ENCODE measurements around the gene IFT122. TPM values are rescaled to one million over a fixed set of nuclear protein-coding genes. Genes with fewer than 3 reads are reported as not detected.

The IFT122 gene
- polyA plus RNA-seq, 1 experiment = 27.8 TPM

DNA sequence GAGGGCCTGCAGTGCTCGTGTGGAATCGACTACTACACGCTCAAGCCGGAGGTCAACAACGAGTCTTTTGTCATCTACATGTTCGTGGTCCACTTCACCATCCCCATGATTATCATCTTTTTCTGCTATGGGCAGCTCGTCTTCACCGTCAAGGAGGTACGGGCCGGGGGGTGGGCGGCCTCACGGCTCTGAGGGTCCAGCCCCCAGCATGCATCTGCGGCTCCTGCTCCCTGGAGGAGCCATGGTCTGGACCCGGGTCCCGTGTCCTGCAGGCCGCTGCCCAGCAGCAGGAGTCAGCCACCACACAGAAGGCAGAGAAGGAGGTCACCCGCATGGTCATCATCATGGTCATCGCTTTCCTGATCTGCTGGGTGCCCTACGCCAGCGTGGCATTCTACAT is 92.2 kb downstream of the IFT122 start:
- ChIA-PET POLR2A (no interaction called here), CTCF (no interaction called here)
- peaks cover 3% of the 10 kb centered on the region; the same call in 1 of the 2 replicates for H3K27me3 ChIP-seq (ENCODE audit: control insufficient read depth, insufficient read depth, low read length)
- H3K36me3 ChIP-seq (ENCODE audit: control insufficient read depth, insufficient read depth, low read length) = no peaks in the 10 kb centered on the region
- TF ChIP-seq, protein P1, sequence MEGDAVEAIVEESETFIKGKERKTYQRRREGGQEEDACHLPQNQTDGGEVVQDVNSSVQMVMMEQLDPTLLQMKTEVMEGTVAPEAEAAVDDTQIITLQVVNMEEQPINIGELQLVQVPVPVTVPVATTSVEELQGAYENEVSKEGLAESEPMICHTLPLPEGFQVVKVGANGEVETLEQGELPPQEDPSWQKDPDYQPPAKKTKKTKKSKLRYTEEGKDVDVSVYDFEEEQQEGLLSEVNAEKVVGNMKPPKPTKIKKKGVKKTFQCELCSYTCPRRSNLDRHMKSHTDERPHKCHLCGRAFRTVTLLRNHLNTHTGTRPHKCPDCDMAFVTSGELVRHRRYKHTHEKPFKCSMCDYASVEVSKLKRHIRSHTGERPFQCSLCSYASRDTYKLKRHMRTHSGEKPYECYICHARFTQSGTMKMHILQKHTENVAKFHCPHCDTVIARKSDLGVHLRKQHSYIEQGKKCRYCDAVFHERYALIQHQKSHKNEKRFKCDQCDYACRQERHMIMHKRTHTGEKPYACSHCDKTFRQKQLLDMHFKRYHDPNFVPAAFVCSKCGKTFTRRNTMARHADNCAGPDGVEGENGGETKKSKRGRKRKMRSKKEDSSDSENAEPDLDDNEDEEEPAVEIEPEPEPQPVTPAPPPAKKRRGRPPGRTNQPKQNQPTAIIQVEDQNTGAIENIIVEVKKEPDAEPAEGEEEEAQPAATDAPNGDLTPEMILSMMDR (IDR thresholded peaks at IDR 0.05; ENCODE audit: insufficient read depth, low read depth, low read length) = no peak
- no peak for DNase-seq (ENCODE audit: low read depth)
- no peak overlapping the region for H3K4me3 ChIP-seq (ENCODE audit: low read depth, low read length)

DNA sequence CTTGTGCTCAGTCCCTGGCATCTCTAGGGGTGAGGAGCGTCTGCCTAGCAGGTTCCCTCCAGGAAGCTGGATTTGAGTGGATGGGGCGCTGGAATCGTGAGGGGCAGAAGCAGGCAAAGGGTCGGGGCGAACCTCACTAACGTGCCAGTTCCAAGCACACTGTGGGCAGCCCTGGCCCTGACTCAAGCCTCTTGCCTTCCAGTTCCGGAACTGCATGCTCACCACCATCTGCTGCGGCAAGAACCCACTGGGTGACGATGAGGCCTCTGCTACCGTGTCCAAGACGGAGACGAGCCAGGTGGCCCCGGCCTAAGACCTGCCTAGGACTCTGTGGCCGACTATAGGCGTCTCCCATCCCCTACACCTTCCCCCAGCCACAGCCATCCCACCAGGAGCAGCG is 93.4 kb downstream of the IFT122 start:
- Histone ChIP-seq H3K4me3 (ENCODE audit: low read depth, low read length) (no peak overlapping the region), H3K27me3 (ENCODE audit: control insufficient read depth, insufficient read depth, low read length) (peaks cover 3% of the 10 kb centered on the region), H3K36me3 (ENCODE audit: control insufficient read depth, insufficient read depth, low read length) (no peaks in the 10 kb centered on the region)
- ChIA-PET POLR2A (no interaction called here), CTCF (no interaction called here)
- TF ChIP-seq, protein P1 (IDR thresholded peaks at IDR 0.05; ENCODE audit: insufficient read depth, low read depth, low read length) = no peak
- DNase-seq (ENCODE audit: low read depth) = no peak

- Histone ChIP-seq H3K27me3 (ENCODE audit: control insufficient read depth, insufficient read depth, low read length) (peaks cover 3% of the 10 kb centered on the region), H3K4me3 (ENCODE audit: low read depth, low read length) (no peak overlapping the region), H3K36me3 (ENCODE audit: control insufficient read depth, insufficient read depth, low read length) (no peaks in the 10 kb centered on the region)
- ChIA-PET POLR2A (interaction anchor here (0.7 kb wide), 1 partner anchor 577 kb away, joined by 4 read pairs; no protein-coding TSS in a partner anchor), CTCF (interaction anchor here (1.5 to 2.0 kb wide), 2 partner anchors 11 to 15 kb away, joined by 4 to 5 read pairs; no protein-coding TSS in a partner anchor)
- TF ChIP-seq, protein P1 (IDR thresholded peaks at IDR 0.05; ENCODE audit: insufficient read depth, low read depth, low read length) = no peak
- no peak for DNase-seq (ENCODE audit: low read depth)
Observed at GRCh38 chr3:129534428-129535027, 94.5 kb downstream of the IFT122 start.

DNA sequence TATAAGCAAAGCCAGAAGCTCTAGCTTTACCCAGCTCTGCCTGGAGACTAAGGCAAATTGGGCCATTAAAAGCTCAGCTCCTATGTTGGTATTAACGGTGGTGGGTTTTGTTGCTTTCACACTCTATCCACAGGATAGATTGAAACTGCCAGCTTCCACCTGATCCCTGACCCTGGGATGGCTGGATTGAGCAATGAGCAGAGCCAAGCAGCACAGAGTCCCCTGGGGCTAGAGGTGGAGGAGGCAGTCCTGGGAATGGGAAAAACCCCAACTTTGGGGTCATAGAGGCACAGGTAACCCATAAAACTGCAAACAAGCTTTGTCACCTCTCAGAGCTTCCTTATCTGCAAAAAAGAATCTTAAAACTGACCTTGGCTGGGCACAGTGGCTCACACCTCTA is 95.1 kb downstream of the IFT122 start:
- peaks cover 3% of the 10 kb centered on the region for H3K27me3 ChIP-seq (ENCODE audit: control insufficient read depth, insufficient read depth, low read length)
- no peak for DNase-seq (ENCODE audit: low read depth)
- H3K4me3 ChIP-seq (ENCODE audit: low read depth, low read length) = no peak overlapping the region
- POLR2A ChIA-PET = interaction anchor here (0.7 kb wide), 1 partner anchor 577 kb away, joined by 4 read pairs; no protein-coding TSS in a partner anchor
- CTCF ChIA-PET = interaction anchor here (1.5 to 2.0 kb wide), 2 partner anchors 12 to 14 kb away, joined by 4 to 5 read pairs; no protein-coding TSS in a partner anchor
- no peaks in the 10 kb centered on the region for H3K36me3 ChIP-seq (ENCODE audit: control insufficient read depth, insufficient read depth, low read length)
- TF ChIP-seq, protein P1 (IDR thresholded peaks at IDR 0.05; ENCODE audit: insufficient read depth, low read depth, low read length) = no peak

DNA sequence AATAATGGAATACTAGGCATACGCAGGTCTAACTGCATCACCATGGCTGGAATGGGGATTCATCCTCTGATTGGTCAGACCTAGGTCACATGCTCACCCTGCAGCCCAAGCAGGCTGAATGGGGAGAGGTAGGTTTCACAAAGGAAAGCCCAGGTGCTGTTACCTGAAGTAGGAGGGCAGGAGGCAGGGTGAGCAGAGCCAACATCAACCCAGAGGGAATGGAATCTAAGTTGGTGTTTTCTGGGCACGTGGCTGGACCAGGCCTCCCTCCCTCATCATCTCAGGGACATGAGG is 96.3 kb downstream of the IFT122 start:
- H3K4me3 ChIP-seq (ENCODE audit: low read depth, low read length) = no peak overlapping the region
- no peak for DNase-seq (ENCODE audit: low read depth)
- TF ChIP-seq, protein P1 (IDR thresholded peaks at IDR 0.05; ENCODE audit: insufficient read depth, low read depth, low read length) = no peak
- CTCF ChIA-PET = no interaction called here
- no peaks in the 10 kb centered on the region for H3K36me3 ChIP-seq (ENCODE audit: control insufficient read depth, insufficient read depth, low read length)
- peaks cover 3% of the 10 kb centered on the region for H3K27me3 ChIP-seq (ENCODE audit: control insufficient read depth, insufficient read depth, low read length)
- POLR2A ChIA-PET = no interaction called here
